Measurements from ENCODE around the gene NUMBL.

DNA sequence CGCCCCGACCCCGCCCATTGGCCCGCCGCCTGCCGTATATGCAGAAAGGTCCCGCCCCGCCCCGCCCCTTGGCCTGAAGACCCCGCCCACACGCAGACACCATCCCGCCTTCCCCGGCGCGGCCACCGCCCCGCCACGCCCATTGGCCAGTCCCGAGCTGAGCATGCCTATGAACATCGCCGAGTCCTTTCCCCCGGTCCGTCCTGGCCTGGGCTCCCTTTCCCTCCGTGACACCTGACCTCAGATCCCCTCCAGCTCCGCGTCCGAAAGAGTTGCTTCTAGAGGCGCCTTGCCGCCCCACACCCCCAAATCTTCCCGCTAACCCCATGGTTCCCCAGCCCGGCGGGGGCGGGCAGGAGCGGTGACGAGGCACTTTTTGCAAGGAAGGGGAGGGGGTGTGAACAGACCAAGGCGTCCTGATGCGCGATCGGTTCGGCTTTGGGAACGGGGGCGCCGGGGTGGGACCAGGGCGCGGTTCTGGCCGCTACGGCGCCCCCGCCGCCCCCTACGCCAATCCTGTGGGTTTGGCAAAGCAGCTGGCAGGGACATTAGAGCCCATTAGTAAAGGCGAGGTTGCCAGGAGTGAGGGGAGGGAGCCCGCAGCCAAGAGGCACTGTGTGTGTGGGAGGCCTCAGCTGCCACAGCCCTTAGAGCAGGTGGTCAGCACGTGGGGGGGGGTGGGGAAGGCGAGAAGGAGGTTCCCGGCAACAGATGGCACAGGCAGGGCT lies 406 bp upstream of the NUMBL start:
- TF ChIP-seq POLR2A (IDR thresholded peaks at IDR 0.05) = no peak
- TF ChIP-seq, protein P1, sequence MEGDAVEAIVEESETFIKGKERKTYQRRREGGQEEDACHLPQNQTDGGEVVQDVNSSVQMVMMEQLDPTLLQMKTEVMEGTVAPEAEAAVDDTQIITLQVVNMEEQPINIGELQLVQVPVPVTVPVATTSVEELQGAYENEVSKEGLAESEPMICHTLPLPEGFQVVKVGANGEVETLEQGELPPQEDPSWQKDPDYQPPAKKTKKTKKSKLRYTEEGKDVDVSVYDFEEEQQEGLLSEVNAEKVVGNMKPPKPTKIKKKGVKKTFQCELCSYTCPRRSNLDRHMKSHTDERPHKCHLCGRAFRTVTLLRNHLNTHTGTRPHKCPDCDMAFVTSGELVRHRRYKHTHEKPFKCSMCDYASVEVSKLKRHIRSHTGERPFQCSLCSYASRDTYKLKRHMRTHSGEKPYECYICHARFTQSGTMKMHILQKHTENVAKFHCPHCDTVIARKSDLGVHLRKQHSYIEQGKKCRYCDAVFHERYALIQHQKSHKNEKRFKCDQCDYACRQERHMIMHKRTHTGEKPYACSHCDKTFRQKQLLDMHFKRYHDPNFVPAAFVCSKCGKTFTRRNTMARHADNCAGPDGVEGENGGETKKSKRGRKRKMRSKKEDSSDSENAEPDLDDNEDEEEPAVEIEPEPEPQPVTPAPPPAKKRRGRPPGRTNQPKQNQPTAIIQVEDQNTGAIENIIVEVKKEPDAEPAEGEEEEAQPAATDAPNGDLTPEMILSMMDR (IDR thresholded peaks at IDR 0.05) = no peak
